LNCaP clone FGC (cell line): Measurements from ENCODE around the gene DYSF.

Experiments used
- DNase-seq: peaks from one replicate; pipeline ENCODE4 v3.0.0-alpha.2; 2011; ENCODE audit warnings: low read depth
- H3K4me3 ChIP-seq: 2 replicates; pipeline ENCODE4 v1.5.1; 2011; ENCODE audit warnings: mild to moderate bottlenecking, low read depth, low read length, control low read depth
- TF ChIP-seq, protein P1 (sequence below): IDR thresholded peaks from 2 replicates; pipeline ENCODE4 v1.5.1; 2012; ENCODE audit warnings: mild to moderate bottlenecking; ENCODE audit not compliant: control insufficient read depth, insufficient read depth; ENCODE audit errors: extremely low read depth

DYSF gene

DNA sequence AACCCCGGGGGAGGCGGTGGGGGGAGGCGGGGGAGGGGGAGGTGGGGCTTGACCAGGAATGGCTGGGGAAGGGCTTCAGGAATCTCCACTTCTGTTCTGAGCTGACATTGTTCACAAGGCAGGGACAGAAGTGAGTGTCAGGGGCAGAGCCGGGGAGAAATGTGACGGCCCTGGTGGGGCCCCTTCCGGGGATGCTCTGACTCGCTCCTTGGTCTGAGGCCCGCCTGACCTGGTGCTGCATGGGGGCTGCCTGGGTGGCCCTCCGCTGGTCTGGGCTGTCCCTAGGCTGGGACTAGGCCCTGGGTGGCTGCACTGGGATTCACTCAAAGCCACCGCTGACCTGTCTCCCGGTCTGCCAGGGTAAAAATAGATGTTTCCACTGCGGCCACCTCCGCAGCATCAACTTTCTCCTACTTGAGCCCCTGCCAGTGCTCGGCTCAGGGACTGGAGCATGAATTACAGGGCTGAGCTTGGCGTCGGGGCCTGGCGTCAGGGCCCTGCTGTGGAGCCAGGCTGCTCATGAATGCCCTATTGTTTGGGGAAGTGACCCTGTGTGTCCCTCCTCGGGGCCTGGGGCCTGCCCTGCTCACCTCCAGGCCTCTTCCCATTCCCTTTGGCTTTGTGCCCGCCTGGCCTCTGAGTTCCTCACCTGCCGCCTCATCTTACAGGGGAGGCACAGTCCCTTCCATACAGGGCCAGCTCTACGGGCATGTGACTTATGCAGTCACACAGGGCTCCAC lies 247.5 kb downstream of the DYSF start:
- DNase-seq, result no peak
- TF ChIP-seq, protein P1, sequence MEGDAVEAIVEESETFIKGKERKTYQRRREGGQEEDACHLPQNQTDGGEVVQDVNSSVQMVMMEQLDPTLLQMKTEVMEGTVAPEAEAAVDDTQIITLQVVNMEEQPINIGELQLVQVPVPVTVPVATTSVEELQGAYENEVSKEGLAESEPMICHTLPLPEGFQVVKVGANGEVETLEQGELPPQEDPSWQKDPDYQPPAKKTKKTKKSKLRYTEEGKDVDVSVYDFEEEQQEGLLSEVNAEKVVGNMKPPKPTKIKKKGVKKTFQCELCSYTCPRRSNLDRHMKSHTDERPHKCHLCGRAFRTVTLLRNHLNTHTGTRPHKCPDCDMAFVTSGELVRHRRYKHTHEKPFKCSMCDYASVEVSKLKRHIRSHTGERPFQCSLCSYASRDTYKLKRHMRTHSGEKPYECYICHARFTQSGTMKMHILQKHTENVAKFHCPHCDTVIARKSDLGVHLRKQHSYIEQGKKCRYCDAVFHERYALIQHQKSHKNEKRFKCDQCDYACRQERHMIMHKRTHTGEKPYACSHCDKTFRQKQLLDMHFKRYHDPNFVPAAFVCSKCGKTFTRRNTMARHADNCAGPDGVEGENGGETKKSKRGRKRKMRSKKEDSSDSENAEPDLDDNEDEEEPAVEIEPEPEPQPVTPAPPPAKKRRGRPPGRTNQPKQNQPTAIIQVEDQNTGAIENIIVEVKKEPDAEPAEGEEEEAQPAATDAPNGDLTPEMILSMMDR, result no peak
- H3K4me3 ChIP-seq, result no peak overlapping the region

DNA sequence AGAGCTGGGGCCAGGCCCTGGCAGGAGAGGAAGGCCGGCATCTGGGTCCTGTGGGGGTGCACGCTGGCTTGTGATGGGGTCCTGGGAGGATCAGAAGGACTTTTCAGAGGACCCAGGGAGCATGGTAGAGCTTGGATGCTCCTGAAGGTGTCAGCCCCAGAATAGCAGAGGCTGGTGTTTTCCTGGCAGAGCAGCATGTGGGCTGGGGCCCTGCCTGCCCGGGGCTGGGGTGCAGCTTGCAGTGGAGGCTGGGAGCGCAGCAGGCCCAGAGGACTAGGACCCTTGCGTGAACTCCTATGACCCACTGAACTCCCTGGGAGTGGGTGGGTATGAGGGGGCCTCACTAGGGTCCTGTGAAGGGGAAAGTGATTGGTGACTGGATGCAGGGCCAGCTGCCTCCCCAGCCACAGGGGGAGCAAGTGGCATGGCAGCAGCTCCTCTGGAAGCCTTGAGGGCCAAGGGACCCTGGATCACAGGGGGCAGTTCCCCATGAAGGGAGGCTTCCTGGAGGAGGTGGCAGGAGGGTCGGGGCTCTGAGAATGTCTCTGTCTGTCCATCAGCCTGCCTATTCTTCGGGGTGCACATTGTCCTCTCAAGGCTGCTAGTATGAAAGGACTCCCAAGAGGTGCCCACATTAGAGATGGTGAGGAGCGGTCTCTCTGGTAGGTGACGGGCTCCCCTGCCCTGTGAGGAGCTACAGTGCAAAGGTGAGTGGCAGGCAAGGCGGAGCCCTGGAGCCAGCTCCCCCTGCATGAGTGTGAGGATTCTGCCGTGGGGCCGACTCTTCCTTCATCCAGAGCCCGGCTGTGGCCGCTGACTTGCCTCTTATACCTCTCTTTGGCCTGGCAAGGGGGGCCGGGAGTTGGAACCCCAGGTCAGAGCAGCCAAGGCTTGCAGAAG lies 249.0 kb downstream of the DYSF start:
- no peak overlapping the region for H3K4me3 ChIP-seq
- TF ChIP-seq, protein P1, result no peak
- no peak for DNase-seq

DNA sequence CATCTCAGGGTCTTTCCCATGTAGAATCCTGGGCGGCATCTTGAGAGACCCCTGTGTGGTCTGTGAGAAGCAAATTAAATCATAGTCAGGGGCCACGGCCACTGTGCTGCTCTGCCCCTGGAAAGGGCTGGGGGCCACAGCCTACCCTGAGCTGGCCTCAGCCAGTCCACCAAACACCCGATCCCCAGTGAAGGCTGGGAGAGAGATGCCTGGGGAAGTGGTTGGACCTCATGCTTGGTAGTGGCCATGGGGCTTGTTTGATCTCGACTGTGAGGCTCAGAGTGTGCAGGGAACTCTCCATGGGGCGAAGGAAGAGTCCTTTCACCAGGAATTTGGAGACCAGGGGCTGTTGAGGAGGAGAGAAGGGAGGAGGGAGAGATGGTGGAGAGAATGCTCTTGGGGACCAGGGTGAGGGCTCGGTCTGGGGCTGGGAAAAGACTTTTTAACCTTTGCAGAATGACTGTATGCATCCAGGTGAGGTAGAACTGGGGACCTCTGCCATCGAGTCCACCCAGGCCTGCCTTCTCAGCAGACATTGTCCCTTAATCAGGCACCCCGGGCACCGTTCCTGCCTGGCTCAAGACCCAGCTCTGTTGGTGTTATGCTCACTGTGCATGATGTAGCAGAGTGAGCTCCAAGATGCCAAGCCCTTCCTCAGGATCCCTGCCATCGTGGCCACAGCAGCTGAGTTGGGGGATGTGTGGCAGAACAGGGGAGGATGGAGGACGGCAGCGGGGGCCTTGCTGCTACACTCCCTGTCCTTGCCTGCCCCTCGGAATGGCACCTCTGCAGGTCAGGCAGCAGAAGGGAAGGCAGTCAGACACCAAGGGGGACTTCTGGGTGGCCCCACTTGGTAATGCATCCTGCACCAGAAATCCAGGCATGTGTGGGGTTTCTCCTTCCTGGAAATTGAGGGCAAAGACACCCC lies 249.9 kb downstream of the DYSF start:
- TF ChIP-seq, protein P1, result no peak
- no peak for DNase-seq
- H3K4me3 ChIP-seq, result no peak overlapping the region

DNA sequence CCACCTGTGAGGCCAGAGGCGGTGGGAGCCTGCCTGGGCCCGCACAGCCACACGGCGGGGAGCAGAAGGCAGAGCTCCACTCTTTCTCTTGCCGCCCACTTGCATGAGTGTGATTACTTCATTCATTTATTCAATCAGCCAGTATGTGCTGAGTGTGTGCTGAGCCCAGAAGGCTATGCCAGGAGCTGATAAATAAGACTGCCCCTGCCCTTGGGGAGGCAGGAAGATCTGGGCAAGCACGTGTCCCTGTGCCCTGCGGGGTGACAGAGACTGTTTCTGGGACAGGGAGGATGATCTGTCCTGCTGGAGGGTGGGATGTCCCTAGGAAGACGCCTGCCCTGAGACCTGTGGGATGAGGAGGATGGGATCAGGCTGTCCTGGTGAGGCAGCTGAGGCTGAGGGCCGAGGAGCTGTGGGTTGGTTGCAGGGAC lies 250.8 kb downstream of the DYSF start:
- TF ChIP-seq, protein P1, result no peak
- H3K4me3 ChIP-seq, result no peak overlapping the region
- no peak for DNase-seq

DNA sequence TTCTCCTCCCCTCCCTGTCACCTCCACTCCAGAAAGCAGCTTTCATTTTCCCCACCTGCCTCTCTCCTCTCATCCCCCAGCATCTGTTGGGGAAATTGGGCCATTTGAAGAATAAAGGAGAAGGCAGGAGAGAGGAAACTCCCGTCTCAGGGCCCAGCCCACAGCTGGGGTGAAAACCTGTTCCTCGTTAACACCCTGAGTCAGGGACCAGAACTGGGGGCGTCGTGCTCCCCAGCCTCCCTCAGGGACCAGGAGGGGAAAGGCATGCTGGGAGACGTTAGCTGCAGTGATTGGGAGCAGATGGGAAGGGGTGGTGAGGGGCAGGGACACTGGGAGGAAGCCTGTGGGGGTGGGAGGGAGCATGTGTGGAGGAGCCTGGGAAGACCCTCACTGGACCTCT lies 251.3 kb downstream of the DYSF start:
- no peak overlapping the region for H3K4me3 ChIP-seq
- DNase-seq, result no peak
- TF ChIP-seq, protein P1, result no peak

DNA sequence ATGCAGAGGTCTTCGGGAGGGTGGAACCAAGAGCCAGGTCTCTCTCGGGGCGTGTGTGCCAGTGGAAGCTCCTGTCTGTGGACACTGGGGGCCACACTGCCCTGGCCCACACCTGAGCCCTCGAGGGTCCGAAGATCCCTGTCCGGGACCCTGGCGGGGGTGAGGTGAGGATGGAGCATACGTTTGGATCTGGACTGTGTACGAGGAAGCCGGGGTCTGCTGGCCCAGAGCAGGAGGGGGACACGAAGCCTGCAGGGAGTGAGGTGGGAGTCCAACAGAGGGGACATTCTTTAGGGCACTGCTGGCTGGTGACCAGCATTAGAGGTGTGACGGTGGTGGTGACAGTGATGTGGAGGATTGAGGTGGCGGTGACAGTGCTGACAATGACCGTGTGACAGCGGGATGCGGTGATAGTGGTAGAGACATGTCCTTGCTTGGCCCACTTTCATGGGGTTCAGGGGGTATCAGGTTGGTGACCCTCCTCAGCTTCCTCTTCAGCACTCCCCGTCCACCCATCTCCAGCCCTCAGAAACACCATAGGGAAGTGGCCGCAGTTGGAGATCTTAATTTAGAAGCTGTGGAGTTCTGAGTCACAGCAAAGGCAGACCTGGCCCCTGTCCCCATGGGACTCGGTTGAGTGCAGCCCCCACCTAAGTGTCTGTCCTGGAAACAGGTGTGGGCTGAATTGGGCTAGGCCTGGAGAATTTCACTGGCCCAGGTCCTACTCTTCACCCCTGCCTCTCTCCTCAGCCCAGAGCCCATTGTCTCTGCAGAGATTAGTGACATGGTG lies 252.0 kb downstream of the DYSF start:
- TF ChIP-seq, protein P1, result no peak
- no peak for DNase-seq
- H3K4me3 ChIP-seq, result no peak overlapping the region
